Measurements from ENCODE around the gene ORAI3.

The ORAI3 gene

GRCh38 chr16:30971298-30971697 is 22.4 kb downstream of the ORAI3 start:
- Histone ChIP-seq H3K79me1 (ENCODE audit: low read length) (no peaks in the 10 kb centered on the region), H4K91ac (ENCODE audit: low read depth, low read length) (no peak overlapping the region), H2AFZ (ENCODE audit: insufficient read depth, low read length, poor library complexity) (no peak overlapping the region), H3K4me3 (ENCODE audit: low read depth, low read length) (no peak overlapping the region), H3K18ac (ENCODE audit: low read length) (no peak overlapping the region), H3K23ac (ENCODE audit: low read length) (no peak overlapping the region), H3K4me1 (ENCODE audit: control insufficient read depth in 1 of 2, insufficient read depth in 2 of 2, low read length in 2 of 2) (no peaks in the 10 kb centered on the region), H2AK5ac (ENCODE audit: low read length) (no peak overlapping the region), H3K27me3 (ENCODE audit: insufficient read depth, low read length) (no peaks in the 10 kb centered on the region), H2BK120ac (ENCODE audit: insufficient read depth, low read length, poor library complexity) (no peak overlapping the region), H2BK12ac (ENCODE audit: low read length) (no peak overlapping the region), H3K27ac (ENCODE audit: low read depth, low read length) (no peak overlapping the region), H2BK5ac (ENCODE audit: low read depth, low read length, poor library complexity) (no peak overlapping the region), H3K36me3 (ENCODE audit: control insufficient read depth in 1 of 2, insufficient read depth in 2 of 2, low read length in 2 of 2) (peaks cover 74 to 83% of the 10 kb centered on the region in 2 experiments), H4K12ac (ENCODE audit: low read depth, low read length) (no peak overlapping the region), H3K14ac (ENCODE audit: low read length) (no peak overlapping the region), H3K9ac (ENCODE audit: low read length) (no peak overlapping the region), H3K79me2 (ENCODE audit: control insufficient read depth, insufficient read depth, low read length, poor library complexity) (no peaks in the 10 kb centered on the region), H3K4ac (ENCODE audit: low read depth, low read length) (no peak overlapping the region), H3K4me2 (ENCODE audit: low read length) (no peak overlapping the region), H4K8ac (ENCODE audit: low read depth, low read length) (no peak overlapping the region), H3K9me3 (ENCODE audit: insufficient read depth, low read depth, low read length) (no peaks in the 10 kb centered on the region)
- no peak for DNase-seq
- WGBS (ENCODE audit: extremely low coverage, insufficient coverage, insufficient read length): no CpG with 5 or more reads among the region's 14 CpGs

GRCh38 chr16:30972872-30973271 is 24.0 kb downstream of the ORAI3 start:
- H4K8ac ChIP-seq (ENCODE audit: low read depth, low read length): no peak overlapping the region
- DNase-seq: no peak
- H3K4me1 ChIP-seq (ENCODE audit: control insufficient read depth in 1 of 2, insufficient read depth in 2 of 2, low read length in 2 of 2): no peaks in the 10 kb centered on the region
- H3K9ac ChIP-seq (ENCODE audit: low read length): no peak overlapping the region
- no peak overlapping the region for H2BK12ac ChIP-seq (ENCODE audit: low read length)
- peaks cover 1% of the 10 kb centered on the region for H3K9me3 ChIP-seq (ENCODE audit: insufficient read depth, low read depth, low read length)
- WGBS (ENCODE audit: extremely low coverage, insufficient coverage, insufficient read length): no CpG with 5 or more reads among the region's 7 CpGs
- no peak overlapping the region for H3K23ac ChIP-seq (ENCODE audit: low read length)
- H2BK5ac ChIP-seq (ENCODE audit: low read depth, low read length, poor library complexity): no peak overlapping the region
- no peak overlapping the region for H2AK5ac ChIP-seq (ENCODE audit: low read length)
- no peaks in the 10 kb centered on the region for H3K79me1 ChIP-seq (ENCODE audit: low read length)
- no peak overlapping the region for H3K14ac ChIP-seq (ENCODE audit: low read length)
- no peaks in the 10 kb centered on the region for H3K79me2 ChIP-seq (ENCODE audit: control insufficient read depth, insufficient read depth, low read length, poor library complexity)
- H3K36me3 ChIP-seq (ENCODE audit: control insufficient read depth in 1 of 2, insufficient read depth in 2 of 2, low read length in 2 of 2): peaks cover 75 to 86% of the 10 kb centered on the region in 2 experiments
- no peak overlapping the region for H3K4me2 ChIP-seq (ENCODE audit: low read length)
- no peak overlapping the region for H2BK120ac ChIP-seq (ENCODE audit: insufficient read depth, low read length, poor library complexity)
- H4K12ac ChIP-seq (ENCODE audit: low read depth, low read length): no peak overlapping the region
- H2AFZ ChIP-seq (ENCODE audit: insufficient read depth, low read length, poor library complexity): no peak overlapping the region
- no peak overlapping the region for H3K4ac ChIP-seq (ENCODE audit: low read depth, low read length)
- H3K27ac ChIP-seq (ENCODE audit: low read depth, low read length): no peak overlapping the region
- H4K91ac ChIP-seq (ENCODE audit: low read depth, low read length): no peak overlapping the region
- H3K4me3 ChIP-seq (ENCODE audit: low read depth, low read length): no peak overlapping the region
- H3K27me3 ChIP-seq (ENCODE audit: insufficient read depth, low read length): no peaks in the 10 kb centered on the region
- H3K18ac ChIP-seq (ENCODE audit: low read length): no peak overlapping the region

GRCh38 chr16:30974348-30974747 is 25.5 kb downstream of the ORAI3 start:
- Histone ChIP-seq H3K4me3 (ENCODE audit: low read depth, low read length) (no peak overlapping the region), H3K9me3 (ENCODE audit: insufficient read depth, low read depth, low read length) (peaks cover 1% of the 10 kb centered on the region), H3K23ac (ENCODE audit: low read length) (no peak overlapping the region), H3K9ac (ENCODE audit: low read length) (no peak overlapping the region), H2AK5ac (ENCODE audit: low read length) (no peak overlapping the region), H3K79me1 (ENCODE audit: low read length) (no peaks in the 10 kb centered on the region), H2BK12ac (ENCODE audit: low read length) (no peak overlapping the region), H3K36me3 (ENCODE audit: control insufficient read depth in 1 of 2, insufficient read depth in 2 of 2, low read length in 2 of 2) (peaks cover 77 to 87% of the 10 kb centered on the region in 2 experiments), H4K12ac (ENCODE audit: low read depth, low read length) (no peak overlapping the region), H3K27me3 (ENCODE audit: insufficient read depth, low read length) (no peaks in the 10 kb centered on the region), H3K4me1 (ENCODE audit: control insufficient read depth in 1 of 2, insufficient read depth in 2 of 2, low read length in 2 of 2) (no peaks in the 10 kb centered on the region), H4K8ac (ENCODE audit: low read depth, low read length) (no peak overlapping the region), H3K79me2 (ENCODE audit: control insufficient read depth, insufficient read depth, low read length, poor library complexity) (no peaks in the 10 kb centered on the region), H2AFZ (ENCODE audit: insufficient read depth, low read length, poor library complexity) (no peak overlapping the region), H2BK120ac (ENCODE audit: insufficient read depth, low read length, poor library complexity) (no peak overlapping the region), H3K4ac (ENCODE audit: low read depth, low read length) (no peak overlapping the region), H2BK5ac (ENCODE audit: low read depth, low read length, poor library complexity) (no peak overlapping the region), H4K91ac (ENCODE audit: low read depth, low read length) (no peak overlapping the region), H3K14ac (ENCODE audit: low read length) (no peak overlapping the region), H3K4me2 (ENCODE audit: low read length) (no peak overlapping the region), H3K18ac (ENCODE audit: low read length) (no peak overlapping the region), H3K27ac (ENCODE audit: low read depth, low read length) (no peak overlapping the region)
- no peak for DNase-seq
- no CpG with 5 or more reads among the region's 6 CpGs for WGBS (ENCODE audit: extremely low coverage, insufficient coverage, insufficient read length)

GRCh38 chr16:30976486-30976885 is 27.6 kb downstream of the ORAI3 start:
- no peaks in the 10 kb centered on the region for H3K27me3 ChIP-seq (ENCODE audit: insufficient read depth, low read length)

More at GRCh38 chr16:30976486-30976885, 27.6 kb downstream of the ORAI3 start:
- Histone ChIP-seq H3K79me2 (ENCODE audit: control insufficient read depth, insufficient read depth, low read length, poor library complexity) (no peaks in the 10 kb centered on the region), H2AK5ac (ENCODE audit: low read length) (no peak overlapping the region), H3K79me1 (ENCODE audit: low read length) (no peaks in the 10 kb centered on the region), H3K4me3 (ENCODE audit: low read depth, low read length) (no peak overlapping the region), H3K27ac (ENCODE audit: low read depth, low read length) (no peak overlapping the region), H3K4me1 (ENCODE audit: control insufficient read depth in 1 of 2, insufficient read depth in 2 of 2, low read length in 2 of 2) (no peaks in the 10 kb centered on the region), H3K9me3 (ENCODE audit: insufficient read depth, low read depth, low read length) (peaks cover 1% of the 10 kb centered on the region), H4K91ac (ENCODE audit: low read depth, low read length) (no peak overlapping the region), H2BK12ac (ENCODE audit: low read length) (no peak overlapping the region), H4K12ac (ENCODE audit: low read depth, low read length) (no peak overlapping the region), H2BK120ac (ENCODE audit: insufficient read depth, low read length, poor library complexity) (no peak overlapping the region), H3K9ac (ENCODE audit: low read length) (no peak overlapping the region), H3K4ac (ENCODE audit: low read depth, low read length) (no peak overlapping the region), H3K4me2 (ENCODE audit: low read length) (no peak overlapping the region), H3K18ac (ENCODE audit: low read length) (no peak overlapping the region), H2AFZ (ENCODE audit: insufficient read depth, low read length, poor library complexity) (no peak overlapping the region), H3K23ac (ENCODE audit: low read length) (no peak overlapping the region), H3K36me3 (ENCODE audit: control insufficient read depth in 1 of 2, insufficient read depth in 2 of 2, low read length in 2 of 2) (peaks cover 79 to 88% of the 10 kb centered on the region in 2 experiments), H3K14ac (ENCODE audit: low read length) (no peak overlapping the region), H4K8ac (ENCODE audit: low read depth, low read length) (no peak overlapping the region), H2BK5ac (ENCODE audit: low read depth, low read length, poor library complexity) (no peak overlapping the region)
- no CpG with 5 or more reads among the region's 4 CpGs for WGBS (ENCODE audit: extremely low coverage, insufficient coverage, insufficient read length)
- no peak for DNase-seq

Measured in trophoblast cell (in vitro differentiated cells and primary cell).